ENCODE measurements around the gene NKX3-2.

The NKX3-2 gene

DNA sequence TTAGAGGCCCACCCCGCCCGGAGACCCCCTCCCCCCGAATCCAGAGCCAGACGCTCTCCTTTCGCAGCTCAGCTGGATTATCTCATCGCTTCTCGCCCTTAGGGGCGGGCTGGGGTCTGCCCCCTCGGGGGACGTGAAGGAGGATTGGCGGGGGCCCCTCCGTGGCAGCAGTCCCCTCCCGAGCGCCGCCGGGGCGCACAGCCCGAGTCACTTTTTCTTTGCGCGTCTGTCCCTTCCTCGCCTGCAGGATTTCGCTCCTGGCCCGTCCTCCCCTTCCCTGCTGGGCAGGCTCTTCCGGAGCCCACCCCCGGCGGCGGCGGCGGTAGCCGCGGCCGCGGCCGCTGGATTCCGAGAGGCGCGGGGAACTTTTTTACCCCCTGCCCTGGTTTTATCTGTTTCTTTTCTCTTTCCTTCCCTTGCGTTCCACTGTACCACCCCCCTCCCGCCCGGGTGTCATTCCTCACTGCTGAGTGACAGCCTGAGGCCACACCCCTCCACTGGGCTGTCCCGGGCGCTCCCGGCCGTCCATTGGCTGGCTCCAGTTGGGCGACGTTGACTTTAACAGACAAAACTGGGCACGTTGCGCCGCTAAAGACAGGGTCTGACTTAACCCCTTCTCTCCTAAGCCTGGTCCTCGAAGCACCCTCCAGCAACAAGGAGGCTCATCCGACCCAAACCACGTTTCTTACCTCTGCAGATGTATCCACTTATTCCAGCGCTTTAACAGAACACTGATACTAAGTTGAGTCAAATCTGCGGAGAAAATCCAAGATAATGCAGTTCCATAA is 492 bp upstream of the NKX3-2 start:
- FAIRE-seq = peak; percentile 93

DNA sequence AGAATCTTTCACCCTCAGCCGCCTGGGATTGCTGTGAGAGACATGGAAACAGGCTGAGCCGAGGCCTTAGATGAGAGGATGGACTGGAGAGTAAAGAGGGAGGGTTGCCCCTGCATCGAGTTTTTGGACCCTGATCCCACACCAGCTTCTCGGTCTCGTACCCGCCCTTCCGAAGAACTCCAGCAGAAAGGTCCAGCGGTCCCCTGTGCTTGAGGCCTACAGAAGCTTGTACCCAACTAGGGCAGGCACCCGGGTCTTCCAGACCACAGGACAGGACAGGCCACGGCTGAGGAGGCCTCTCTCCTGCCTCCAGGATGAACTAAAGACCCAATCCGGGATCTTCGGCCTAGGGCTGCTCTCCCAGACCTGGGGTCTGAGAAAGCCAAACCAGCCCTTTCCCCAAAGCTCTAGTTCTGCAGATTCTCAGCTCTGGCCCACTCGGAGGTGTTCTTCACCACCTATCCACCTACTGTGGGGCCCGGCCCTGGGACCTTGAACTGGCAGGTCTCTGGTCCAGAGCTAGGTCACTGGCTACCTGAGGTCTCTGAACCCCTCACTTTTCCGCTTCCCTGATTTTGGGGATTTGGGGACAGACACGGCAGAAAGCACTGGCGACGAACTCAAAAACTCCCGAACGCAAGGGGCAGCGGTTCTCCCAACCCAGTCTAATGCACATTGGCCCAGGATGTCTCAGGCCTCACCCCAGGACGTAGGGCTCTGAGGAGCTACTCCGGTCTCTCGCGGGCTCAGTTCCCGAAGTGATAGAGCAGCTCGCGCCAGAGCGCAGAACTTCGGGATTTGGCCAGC is 1.1 kb downstream of the NKX3-2 start:
- no peak for FAIRE-seq

DNA sequence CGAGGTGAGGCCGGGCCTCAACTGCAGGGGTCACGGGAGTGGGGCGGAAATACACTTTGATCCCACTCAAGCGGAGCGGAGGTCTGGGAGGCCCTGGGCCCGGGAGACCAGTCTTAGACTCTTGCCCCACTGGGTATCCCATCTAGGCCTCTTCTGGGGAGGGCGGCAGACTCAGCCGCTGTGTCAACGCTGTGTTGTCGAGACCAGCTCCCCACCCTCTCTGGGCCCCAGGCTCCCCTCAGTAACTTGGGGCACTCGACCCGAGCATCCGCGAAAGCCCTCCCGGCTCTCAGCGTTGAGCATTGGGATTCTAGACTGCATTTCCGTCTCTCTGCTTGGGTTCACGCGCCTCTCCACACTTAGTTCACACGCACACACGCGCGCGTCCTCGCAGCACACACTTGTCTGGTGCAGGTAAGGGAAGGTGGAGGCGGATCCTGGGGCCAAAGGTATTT is 1.7 kb downstream of the NKX3-2 start:
- no peak for FAIRE-seq

DNA sequence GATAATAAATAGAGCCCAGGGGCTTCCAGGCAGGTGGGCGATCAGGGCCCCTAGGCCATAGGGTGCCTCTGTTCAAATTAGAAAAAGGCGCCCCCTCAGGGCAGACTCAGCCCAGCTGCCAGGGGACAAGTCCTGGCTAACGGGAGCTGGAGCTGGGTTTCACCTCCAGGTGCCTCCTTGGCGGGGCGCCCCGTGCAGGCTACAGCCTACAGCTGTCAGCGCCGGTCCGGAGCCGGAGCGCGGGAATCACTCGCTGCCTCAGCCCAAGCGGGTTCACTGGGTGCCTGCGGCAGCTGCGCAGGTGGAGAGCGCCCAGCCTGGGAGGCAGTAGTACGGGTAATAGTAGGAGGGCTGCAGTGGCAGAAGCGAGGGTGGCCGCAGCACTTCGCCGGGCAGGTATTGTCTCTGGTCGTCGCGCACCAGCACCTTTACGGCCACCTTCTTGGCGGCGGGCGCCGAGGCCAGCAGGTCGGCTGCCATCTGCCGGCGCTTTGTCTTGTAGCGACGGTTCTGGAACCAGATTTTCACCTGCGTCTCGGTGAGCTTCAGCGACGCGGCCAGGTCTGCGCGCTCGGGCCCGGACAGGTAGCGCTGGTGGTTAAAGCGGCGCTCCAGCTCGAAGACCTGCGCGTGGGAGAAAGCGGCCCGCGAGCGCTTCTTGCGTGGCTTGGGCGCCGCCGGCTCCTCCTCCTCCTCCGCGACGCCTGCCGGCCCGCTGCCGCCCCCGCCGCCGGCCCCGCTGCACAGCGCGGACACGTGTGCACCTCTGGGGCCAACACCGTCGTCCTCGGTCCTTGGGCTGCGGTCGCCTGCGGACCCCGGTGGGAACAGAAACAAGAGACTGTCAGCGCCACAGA is 2.4 kb downstream of the NKX3-2 start:
- FAIRE-seq = no peak

DNA sequence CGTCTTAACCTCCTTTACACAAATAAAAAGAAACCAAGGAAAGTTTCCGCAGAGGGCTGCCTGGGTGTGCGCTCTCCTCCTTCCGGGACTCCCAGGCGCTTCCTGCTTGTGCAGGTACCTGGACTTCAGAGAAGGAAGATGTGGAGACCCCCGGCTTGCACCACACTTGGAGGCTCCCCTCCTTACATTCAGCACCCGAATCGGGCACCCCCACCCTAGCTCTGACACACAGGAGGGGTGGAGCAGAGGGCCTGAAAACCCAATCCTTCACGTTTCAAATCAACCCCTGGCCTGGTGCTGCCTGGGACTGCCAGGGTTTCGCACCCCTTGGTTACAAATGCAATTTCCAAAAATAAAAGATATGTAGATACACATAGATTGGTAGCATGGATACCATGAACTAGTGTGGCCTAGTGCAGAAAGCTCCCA is 3.1 kb downstream of the NKX3-2 start:
- no peak for FAIRE-seq

GRCh38 chr4:13540446-13541175 is 3.7 kb downstream of the NKX3-2 start:
- FAIRE-seq = no peak

- FAIRE-seq = no peak
Measured at GRCh38 chr4:13539619-13540445, 4.5 kb downstream of the NKX3-2 start.

GRCh38 chr4:13539047-13539618 is 5.2 kb downstream of the NKX3-2 start:
- no peak for FAIRE-seq

DNA sequence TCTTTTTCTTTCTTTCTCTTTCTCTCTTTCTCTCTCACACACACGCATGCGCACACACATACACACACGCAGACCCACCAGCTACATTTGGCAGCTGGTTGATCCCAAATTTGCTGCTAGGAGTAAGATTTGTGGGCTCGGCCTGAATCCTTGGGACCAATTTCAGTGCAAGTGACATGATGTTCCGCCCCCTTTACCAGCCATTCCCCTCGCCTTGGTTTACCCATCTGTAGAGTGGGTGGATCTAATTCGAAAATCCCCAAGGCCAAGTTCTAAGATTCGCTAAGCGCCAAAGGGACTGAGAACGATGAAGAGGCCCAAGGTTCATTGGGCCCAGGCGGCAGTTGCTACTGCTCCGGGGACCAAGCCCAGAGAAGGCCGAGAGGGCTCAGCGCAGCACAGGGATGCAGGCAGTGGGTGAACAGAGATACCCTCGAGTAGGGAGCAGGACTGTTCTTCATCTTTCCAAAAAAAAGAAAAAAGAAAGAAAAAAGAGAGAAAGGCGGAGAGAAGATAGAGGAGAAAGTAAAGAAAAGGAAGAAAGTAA is 5.8 kb downstream of the NKX3-2 start:
- no peak for FAIRE-seq

DNA sequence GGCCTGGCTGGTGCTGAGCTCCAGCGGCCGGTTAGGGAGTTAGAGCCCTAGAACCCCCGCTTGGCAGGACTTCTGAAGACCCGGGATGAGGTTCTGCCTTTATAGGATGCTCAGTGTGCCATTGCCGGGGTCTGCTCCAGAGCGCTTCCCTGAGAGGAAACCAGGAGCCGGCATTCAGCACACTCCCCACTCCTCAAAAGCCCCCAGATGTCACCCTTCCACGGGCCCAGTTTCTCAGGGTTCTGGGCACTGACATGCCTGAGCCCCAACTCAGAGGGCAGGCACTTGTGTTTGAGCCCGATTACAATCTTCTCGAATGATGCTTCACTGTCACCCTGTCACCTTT is 6.5 kb downstream of the NKX3-2 start:
- no peak for FAIRE-seq

DNA sequence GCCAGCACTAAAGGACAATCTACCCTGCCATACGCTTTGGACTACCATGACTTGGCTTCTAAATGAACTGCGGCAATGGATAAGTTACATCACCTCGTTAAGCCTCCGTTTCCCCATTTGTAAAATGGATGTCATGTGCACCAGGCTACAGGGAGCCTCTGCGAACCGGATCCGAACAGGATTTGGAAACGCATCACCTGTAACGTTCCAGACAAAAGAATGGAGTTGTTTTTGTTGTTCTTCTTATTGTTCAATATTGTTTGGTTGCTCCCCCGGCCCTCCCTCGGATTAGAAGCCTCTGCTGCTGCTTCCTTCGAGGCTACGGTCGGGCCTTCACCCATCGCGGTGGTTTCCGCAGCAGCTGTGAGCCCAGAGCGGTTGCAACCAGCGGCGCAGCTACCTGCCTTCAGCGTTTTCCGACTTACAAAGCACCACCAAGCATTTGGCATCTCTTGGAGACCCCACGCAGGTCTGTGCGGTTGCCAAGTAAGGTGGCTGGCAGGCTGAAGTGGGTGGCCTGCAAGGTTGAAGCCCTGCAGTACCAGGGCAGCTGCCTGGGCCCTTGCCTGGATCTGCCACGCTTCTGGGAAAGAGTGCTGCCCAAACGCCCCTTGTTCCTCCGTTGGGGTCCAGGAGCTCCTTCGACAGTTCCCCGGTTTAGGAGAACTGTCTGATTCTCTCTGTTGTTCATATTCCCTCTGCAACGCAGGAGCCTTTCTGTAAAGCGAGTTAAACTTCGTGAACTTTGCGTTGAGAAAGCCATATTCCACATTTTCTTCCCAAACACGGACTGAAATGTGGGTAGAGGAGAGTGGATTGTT is 7.1 kb downstream of the NKX3-2 start:
- no peak for FAIRE-seq

DNA sequence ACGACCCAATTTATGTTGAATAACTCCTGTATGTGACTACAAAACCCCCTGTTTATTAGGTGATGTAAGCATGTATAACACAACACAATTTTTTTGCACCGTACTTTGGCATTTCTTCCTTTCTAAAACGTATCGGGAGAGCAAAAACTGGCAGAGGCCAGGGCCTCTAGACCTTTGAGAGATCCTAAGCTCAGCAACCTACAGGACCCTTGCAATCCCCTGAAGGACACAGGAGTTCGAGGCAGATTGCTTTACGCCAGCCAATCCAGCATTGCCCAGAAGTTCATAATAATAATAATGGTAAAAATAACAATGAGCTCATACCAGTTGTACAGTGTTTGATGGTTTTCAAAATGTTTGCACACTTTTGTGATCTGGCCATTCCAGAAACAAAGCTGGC is 7.7 kb downstream of the NKX3-2 start:
- FAIRE-seq = no peak

DNA sequence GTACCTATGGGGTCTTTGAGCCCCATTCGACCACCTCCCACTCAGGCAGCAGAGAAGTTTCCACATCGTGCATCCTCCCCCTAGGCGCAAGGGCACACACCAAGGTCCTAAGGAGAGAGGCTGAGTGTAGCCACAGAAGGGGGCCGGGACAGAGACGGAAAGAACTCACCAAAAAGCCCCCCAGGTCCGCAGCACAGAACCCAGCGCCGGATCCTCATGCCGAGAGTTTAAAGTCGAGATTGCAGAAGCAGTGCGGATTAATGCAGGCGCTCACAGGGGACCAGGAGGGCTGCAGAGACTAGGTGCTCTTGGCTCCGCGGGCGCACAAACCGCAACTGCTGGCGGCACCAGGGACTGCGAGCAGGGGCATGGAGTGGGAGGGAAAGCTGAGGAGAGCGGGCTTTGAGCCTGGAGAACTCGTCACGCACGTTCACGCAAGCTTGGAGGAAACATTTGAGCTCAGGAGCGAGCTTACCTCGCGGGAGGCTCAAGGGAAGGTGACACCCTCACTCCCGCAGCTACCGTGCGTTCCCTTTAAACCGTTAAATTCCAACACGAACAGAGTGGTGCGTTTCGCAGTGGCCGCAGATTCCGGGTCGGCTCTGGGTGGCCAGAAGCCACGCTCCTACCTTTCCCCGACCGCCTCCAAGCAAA is 8.5 kb downstream of the NKX3-2 start:
- FAIRE-seq = no peak

DNA sequence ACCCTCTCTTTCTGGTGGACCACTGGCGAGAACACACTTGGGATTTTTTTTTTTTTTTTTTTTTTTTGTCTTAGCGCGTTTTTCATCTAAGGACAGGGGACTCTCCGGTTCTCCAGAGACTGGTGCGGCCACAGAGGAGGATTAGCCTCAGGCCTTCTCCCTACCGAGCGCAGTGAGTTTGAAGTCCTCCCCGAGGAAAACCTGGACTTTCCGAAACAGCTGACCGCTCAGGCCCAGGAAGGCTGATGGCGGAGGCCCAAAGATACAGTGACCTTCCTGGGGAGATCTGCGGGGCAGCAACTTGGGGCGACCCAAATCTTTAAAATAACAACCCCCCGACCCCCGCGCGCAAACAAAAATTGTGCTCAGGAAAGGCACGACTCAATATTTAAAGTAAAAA is 9.2 kb downstream of the NKX3-2 start:
- no peak for FAIRE-seq

GRCh38 chr4:13534344-13535063 is 9.8 kb downstream of the NKX3-2 start:
- FAIRE-seq = no peak

- FAIRE-seq = no peak
Measured at GRCh38 chr4:13533670-13534343, 10.5 kb downstream of the NKX3-2 start.

- FAIRE-seq = no peak
Measured at GRCh38 chr4:13531625-13531998, 12.7 kb downstream of the NKX3-2 start.

Data from G401.6 (cell line).